Measurements from ENCODE around the gene IRAK2.

IRAK2 gene

DNA sequence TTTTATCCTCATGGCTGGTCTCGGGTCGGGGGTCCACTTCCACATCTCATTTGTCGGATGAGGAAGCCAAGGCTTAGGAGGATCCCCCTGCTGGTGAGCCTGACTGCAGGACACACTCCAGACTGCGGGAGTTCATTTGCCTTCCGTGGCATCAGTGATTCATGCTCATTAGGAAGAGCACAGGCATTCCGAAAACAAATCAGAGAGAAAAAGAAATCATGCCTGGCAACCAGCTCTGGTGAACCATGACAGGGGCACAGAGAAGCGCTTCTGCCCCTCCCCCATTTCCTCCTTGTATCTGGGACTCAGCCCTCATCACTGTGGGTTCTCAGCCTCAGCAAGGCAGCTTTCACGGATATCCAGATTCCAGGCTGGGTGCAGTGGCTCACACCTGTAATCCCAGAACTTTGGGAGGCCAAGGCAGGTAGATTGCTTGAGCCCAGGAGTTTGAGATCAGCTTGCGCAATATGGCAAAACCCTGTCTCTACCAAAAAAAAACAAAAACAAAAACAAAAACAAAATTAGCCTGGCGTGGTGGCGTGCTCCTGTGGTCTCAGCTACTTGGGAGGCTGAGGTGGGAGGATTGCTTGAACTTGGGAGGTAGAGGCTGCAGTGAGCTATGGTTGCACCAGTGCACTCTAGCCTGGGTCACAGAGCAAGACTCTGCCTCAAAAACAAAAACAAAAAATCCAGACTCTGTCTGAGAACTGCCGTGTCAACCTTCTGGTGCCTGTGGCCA, 28.4 kb downstream of the IRAK2 start:
- DNase-seq: peak; percentile 82

DNA sequence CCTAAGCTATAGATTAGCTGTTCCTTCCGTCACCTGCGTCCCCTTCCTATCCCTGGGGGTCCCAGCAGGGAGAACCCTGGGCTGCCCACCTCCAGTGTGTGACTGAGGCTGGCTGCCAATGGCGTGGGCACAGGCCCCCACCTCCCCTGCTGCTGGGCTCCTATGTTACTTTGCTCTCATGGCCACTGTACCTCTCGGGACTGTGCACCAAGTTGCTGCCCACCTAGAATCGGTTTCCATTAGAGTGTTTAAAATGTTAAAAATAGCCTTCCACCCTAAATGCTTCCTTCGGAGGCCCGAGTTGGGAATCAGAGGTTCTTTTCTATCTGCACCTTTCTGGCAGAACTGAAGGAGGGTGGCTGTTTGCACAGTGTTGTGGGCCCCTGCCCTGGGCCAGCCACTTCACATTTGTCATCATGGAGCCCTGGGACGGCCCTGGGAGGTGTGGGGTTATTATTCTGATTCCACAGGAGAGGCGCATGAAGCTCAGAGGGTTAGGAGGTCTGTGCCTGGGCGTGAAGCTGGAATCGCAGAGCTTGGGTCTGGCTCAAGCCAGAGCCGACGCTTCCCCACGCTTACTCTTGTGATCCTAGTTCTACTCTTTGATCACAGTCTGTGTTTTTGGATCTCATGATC, 29.1 kb downstream of the IRAK2 start:
- DNase-seq: no peak

- DNase-seq: peak; percentile 75
Observed at GRCh38 chr3:10194328-10195071, 29.8 kb downstream of the IRAK2 start.

DNA sequence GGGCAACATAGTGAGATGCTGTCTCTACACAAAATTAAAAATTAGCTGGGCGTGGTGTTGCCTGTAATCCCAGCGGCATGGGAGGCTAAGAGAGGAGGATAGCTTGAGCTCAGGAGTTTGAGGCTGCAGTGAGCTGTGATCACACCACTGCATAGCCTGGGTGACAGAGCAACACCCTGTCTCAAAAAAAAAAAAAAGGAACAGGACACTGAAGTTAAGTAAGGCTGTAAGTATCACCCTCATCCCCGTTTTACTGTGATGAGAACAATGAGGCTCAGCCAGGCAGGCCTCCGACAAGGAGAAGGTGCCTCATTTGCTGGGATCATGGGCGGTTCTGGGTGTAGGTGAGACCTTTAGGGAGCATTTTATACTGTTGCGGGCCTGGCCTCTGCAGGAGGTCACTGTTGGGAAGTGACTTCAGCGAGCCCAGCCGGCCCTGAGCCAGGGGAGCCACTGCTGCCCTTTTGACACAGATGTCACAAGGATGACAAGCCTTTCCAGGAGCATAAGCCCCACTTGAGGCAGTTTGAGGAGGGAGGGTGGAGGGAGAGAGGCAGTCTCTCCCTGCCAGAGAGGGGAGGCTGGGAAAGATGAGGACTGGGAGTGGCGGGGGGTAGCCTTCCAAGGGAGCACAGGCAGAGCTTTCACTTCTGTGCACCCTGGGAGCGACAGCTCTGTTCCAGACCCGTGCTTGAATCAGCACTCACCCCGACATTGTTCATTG, 30.8 kb downstream of the IRAK2 start:
- no peak for DNase-seq

GRCh38 chr3:10196389-10197052, 31.8 kb downstream of the IRAK2 start:
- no peak for DNase-seq

- DNase-seq: no peak
Observed at GRCh38 chr3:10198226-10198625, 33.5 kb downstream of the IRAK2 start.

- DNase-seq: no peak
Observed at GRCh38 chr3:10198761-10199649, 34.3 kb downstream of the IRAK2 start.

DNA sequence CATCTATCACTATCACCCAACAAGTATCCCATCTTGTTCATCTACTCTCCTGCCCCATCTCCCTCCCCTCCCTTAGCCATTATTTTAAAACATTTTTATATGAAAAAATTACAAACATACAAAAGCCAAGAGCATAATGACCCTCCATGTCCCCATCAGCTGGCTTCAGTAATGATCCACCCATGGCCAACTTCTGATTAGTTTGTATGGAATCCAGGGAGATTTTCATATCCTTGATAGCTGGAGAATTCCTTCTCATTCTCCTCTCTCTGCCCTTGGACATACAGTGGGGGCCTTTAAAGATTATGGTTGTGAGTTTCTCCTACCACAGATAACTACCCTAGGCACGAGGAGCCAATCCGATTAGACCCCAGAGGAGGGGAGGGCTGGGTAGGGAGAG, 40.2 kb downstream of the IRAK2 start:
- no peak for DNase-seq

DNA sequence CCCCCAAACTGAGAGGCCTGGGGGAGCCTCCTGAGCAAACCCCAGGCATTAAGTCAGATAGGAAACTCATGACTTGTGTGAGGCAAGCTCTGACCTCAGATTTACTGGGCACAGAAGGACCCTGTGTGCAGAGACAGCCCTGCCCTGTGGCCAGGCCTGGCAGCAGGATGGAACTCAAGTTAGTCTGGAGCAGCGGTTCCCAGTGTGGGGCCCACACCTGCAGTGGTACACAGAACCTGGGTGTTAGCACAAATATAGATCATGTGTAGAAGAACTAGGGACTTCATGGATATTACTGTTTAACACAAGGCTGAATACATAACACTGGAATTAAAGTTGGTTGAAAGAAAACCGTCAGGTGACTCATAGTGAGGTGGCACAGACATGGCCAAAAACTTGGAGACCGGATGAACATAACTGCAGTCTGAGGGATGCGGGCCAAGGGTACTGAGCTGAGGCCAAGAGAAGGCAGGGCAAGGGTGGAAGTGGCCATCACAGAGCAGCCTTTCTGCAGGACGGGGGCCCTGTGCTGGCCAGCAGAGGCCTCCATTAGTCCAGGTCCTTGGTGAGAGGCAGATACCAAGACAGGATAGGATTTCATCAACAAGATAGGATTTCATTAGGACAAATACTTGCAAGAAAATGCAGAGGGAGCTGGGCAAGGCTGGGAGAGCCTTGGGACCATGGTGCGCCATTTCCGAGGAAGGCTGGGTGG, 40.9 kb downstream of the IRAK2 start:
- DNase-seq: no peak

GRCh38 chr3:10206166-10206511, 41.4 kb downstream of the IRAK2 start:
- DNase-seq: no peak

GRCh38 chr3:10213156-10213792, 48.6 kb downstream of the IRAK2 start:
- DNase-seq: no peak

GRCh38 chr3:10215578-10216368, 51.1 kb downstream of the IRAK2 start:
- no peak for DNase-seq

GRCh38 chr3:10217359-10217758, 52.6 kb downstream of the IRAK2 start:
- no peak for DNase-seq

- DNase-seq: peak; percentile 83
Observed at GRCh38 chr3:10219737-10220136, 55.0 kb downstream of the IRAK2 start.

GRCh38 chr3:10223676-10224639, 59.2 kb downstream of the IRAK2 start:
- DNase-seq: no peak

- DNase-seq: peak; percentile 92
Observed at GRCh38 chr3:10224794-10225665, 60.3 kb downstream of the IRAK2 start.

GRCh38 chr3:10226293-10226692, 61.6 kb downstream of the IRAK2 start:
- no peak for DNase-seq

Measured in NCI-H69 (cell line).